HEK293 (cell line): ENCODE results near the gene CCDC14.
A peak's percentile ranks its signal among the peaks of the same experiment; 100 is the strongest.
"Not testable (repeated sequence)": the region's sequence is repeated elsewhere in the genome, so short reads cannot be mapped to it uniquely, and the experiment has no call there.

ENCODE experiments used
- CTCF ChIA-PET: fragments of 350-600 bp; formaldehyde crosslinking; extraction: SDS; loops from one replicate; lab custom pipeline; 2021; ENCODE audit warnings: antibody characterized with exemption; lab: Yijun Ruan, JAX
- POLR2A ChIA-PET: fragments of 300-600 bp; formaldehyde crosslinking; extraction: SDS; loops from one replicate; lab custom pipeline; 2020; ENCODE audit warnings: antibody characterized with exemption, inconsistent platforms; lab: Yijun Ruan, JAX
- H3K27ac ChIP-seq: fragments of 200-500 bp; sonication (Bioruptor generic); 2 replicates; pipeline ENCODE4 v1.5.1; 2014; ENCODE audit warnings: low read depth, low read length, control low read depth, inconsistent platforms; ENCODE audit errors: extremely low read depth
- H3K36me3 ChIP-seq, 2 experiments: fragments of 200-500 bp in 1 of 2; sonication (Bioruptor generic) in 1 of 2; 1 replicate in 1 of 2; 2 replicates in 1 of 2; pipeline ENCODE4 v1.5.1; 2014 to 2017; ENCODE audit warnings: inconsistent platforms in 2 of 2, low read length in 2 of 2; ENCODE audit not compliant: control insufficient read depth in 2 of 2, insufficient read depth in 1 of 2
- H3K4me1 ChIP-seq: fragments of 200-500 bp; sonication (Bioruptor generic); 2 replicates; pipeline ENCODE4 v1.5.1; 2014; ENCODE audit warnings: mild to moderate bottlenecking, low read length, inconsistent platforms; ENCODE audit not compliant: control insufficient read depth, insufficient read depth
- H3K4me3 ChIP-seq: 2 replicates; pipeline ENCODE4 v1.5.1; 2011; ENCODE audit warnings: low read depth, mild to moderate bottlenecking, control low read depth, low read length, moderate library complexity
- H3K9me3 ChIP-seq: fragments of 200-500 bp; sonication (Bioruptor generic); 2 replicates; pipeline ENCODE4 v1.5.1; 2014; ENCODE audit warnings: low read depth, low read length, inconsistent platforms; ENCODE audit not compliant: control insufficient read depth, insufficient read depth
- KLF1 ChIP-seq: fragments of 450-650 bp; formaldehyde crosslinking; IDR thresholded peaks from 2 replicates; pipeline ENCODE4 v1.5.1; 2016; ENCODE audit warnings: missing biosample characterization, missing genetic modification characterization
- KLF16 ChIP-seq: fragments of 450-650 bp; formaldehyde crosslinking; IDR thresholded peaks from 2 replicates; pipeline ENCODE4 v1.5.1; 2017; ENCODE audit warnings: missing biosample characterization, missing genetic modification characterization
- MYNN ChIP-seq: fragments of 450-650 bp; formaldehyde crosslinking; IDR thresholded peaks from 2 replicates; pipeline ENCODE4 v1.5.1; 2016; ENCODE audit warnings: missing biosample characterization, missing genetic modification characterization, borderline replicate concordance
- OSR2 ChIP-seq: fragments of 450-650 bp; formaldehyde crosslinking; IDR thresholded peaks from 2 replicates; pipeline ENCODE4 v1.5.1; 2016; ENCODE audit warnings: missing biosample characterization, missing genetic modification characterization
- SCRT1 ChIP-seq: fragments of 450-650 bp; formaldehyde crosslinking; IDR thresholded peaks from 2 replicates; pipeline ENCODE4 v1.5.1; 2016; ENCODE audit warnings: missing biosample characterization, missing genetic modification characterization, borderline replicate concordance
- SP2 ChIP-seq: fragments of 450-650 bp; formaldehyde crosslinking; IDR thresholded peaks from 2 replicates; pipeline ENCODE4 v1.5.1; 2016; ENCODE audit warnings: missing biosample characterization, missing genetic modification characterization
- SP7 ChIP-seq: fragments of 450-650 bp; formaldehyde crosslinking; IDR thresholded peaks from 2 replicates; pipeline ENCODE4 v1.5.1; 2016; ENCODE audit warnings: missing biosample characterization, missing genetic modification characterization
- ZBTB1 ChIP-seq: fragments of 450-650 bp; formaldehyde crosslinking; IDR thresholded peaks from 2 replicates; pipeline ENCODE4 v1.5.1; 2016; ENCODE audit warnings: missing biosample characterization, missing genetic modification characterization
- ZBTB17 ChIP-seq: fragments of 450-650 bp; formaldehyde crosslinking; IDR thresholded peaks from 2 replicates; pipeline ENCODE4 v1.5.1; 2016; ENCODE audit warnings: missing biosample characterization, missing genetic modification characterization
- ZBTB49 ChIP-seq: fragments of 450-650 bp; formaldehyde crosslinking; IDR thresholded peaks from 2 replicates; pipeline ENCODE4 v1.5.1; 2016; ENCODE audit warnings: missing biosample characterization, missing genetic modification characterization, low read depth
- ZEB2 ChIP-seq: fragments of 450-650 bp; formaldehyde crosslinking; IDR thresholded peaks from 2 replicates; pipeline ENCODE4 v1.5.1; 2016; ENCODE audit warnings: missing biosample characterization, missing genetic modification characterization
- ZNF121 ChIP-seq: fragments of 450-650 bp; formaldehyde crosslinking; IDR thresholded peaks from 2 replicates; pipeline ENCODE4 v1.5.1; 2016; ENCODE audit warnings: missing biosample characterization, missing genetic modification characterization
- ZNF169 ChIP-seq: fragments of 450-650 bp; formaldehyde crosslinking; IDR thresholded peaks from 2 replicates; pipeline ENCODE4 v1.5.1; 2016; ENCODE audit warnings: missing biosample characterization, missing genetic modification characterization
- ZNF248 ChIP-seq: fragments of 450-650 bp; formaldehyde crosslinking; IDR thresholded peaks from 2 replicates; pipeline ENCODE4 v1.5.1; 2017; ENCODE audit warnings: missing biosample characterization, missing genetic modification characterization
- ZNF354C ChIP-seq: fragments of 450-650 bp; formaldehyde crosslinking; IDR thresholded peaks from 2 replicates; pipeline ENCODE4 v1.5.1; 2016; ENCODE audit warnings: missing biosample characterization, missing genetic modification characterization, low read depth, borderline replicate concordance
- ZNF426 ChIP-seq: fragments of 450-650 bp; formaldehyde crosslinking; IDR thresholded peaks from 2 replicates; pipeline ENCODE4 v1.5.1; 2017; ENCODE audit warnings: missing biosample characterization, missing genetic modification characterization, mild to moderate bottlenecking, inconsistent platforms, moderate library complexity
- ZNF585B ChIP-seq: fragments of 450-650 bp; formaldehyde crosslinking; IDR thresholded peaks from 2 replicates; pipeline ENCODE4 v1.5.1; 2016; ENCODE audit warnings: missing biosample characterization, missing genetic modification characterization
- ZNF639 ChIP-seq: fragments of 450-650 bp; formaldehyde crosslinking; IDR thresholded peaks from 2 replicates; pipeline ENCODE4 v1.5.1; 2016; ENCODE audit warnings: missing biosample characterization, missing genetic modification characterization
- ZNF654 ChIP-seq: fragments of 450-650 bp; formaldehyde crosslinking; IDR thresholded peaks from 2 replicates; pipeline ENCODE4 v1.5.1; 2016; ENCODE audit warnings: low read depth, missing biosample characterization, missing genetic modification characterization
- ZNF776 ChIP-seq: fragments of 450-650 bp; formaldehyde crosslinking; IDR thresholded peaks from 2 replicates; pipeline ENCODE4 v1.5.0; 2017; ENCODE audit warnings: missing biosample characterization, missing genetic modification characterization, borderline replicate concordance
- ZSCAN30 ChIP-seq: fragments of 450-650 bp; IDR thresholded peaks from 2 replicates; pipeline ENCODE4 v1.5.1; 2018; ENCODE audit warnings: missing biosample characterization, mild to moderate bottlenecking, missing genetic modification characterization, moderate library complexity

CCDC14 gene

GRCh38 chr3:123984957-123985356 is 23.9 kb upstream of the CCDC14 start:
- H3K36me3 ChIP-seq: no peaks in the 10 kb centered on the region
- ChIA-PET POLR2A (no interaction called here), CTCF (no interaction called here)
- no peaks in the 10 kb centered on the region for H3K4me1 ChIP-seq
- no peaks in the 10 kb centered on the region for H3K9me3 ChIP-seq
- TF ChIP-seq ZNF426: no peak
- no peak overlapping the region for H3K27ac ChIP-seq
- H3K4me3 ChIP-seq: no peak overlapping the region

GRCh38 chr3:123984350-123984749 is 23.3 kb upstream of the CCDC14 start:
- no peak for TF ChIP-seq ZNF248
- no peak for TF ChIP-seq KLF16 (tag by site-specific recombination)
- no peak for TF ChIP-seq ZNF121 (tag by site-specific recombination)
- TF ChIP-seq ZNF354C (tag by site-specific recombination): no peak
- TF ChIP-seq SP7: no peak
- TF ChIP-seq ZNF585B (tag by site-specific recombination): no peak
- no peak for TF ChIP-seq ZBTB49 (tag by site-specific recombination)
- no peak for TF ChIP-seq ZEB2
- no peak for TF ChIP-seq SCRT1
- no peak for TF ChIP-seq OSR2 (tag by site-specific recombination)
- TF ChIP-seq SP2 (tag by site-specific recombination): no peak
- TF ChIP-seq ZNF169 (tag by site-specific recombination): no peak
- no peak for TF ChIP-seq ZBTB17
- TF ChIP-seq MYNN (tag by site-specific recombination): no peak
- no peak for TF ChIP-seq ZSCAN30
- TF ChIP-seq ZNF639 (tag by site-specific recombination): no peak
- TF ChIP-seq ZNF654 (tag by site-specific recombination): no peak
- no peak for TF ChIP-seq ZNF776 (tag by site-specific recombination)
- TF ChIP-seq ZBTB1 (tag by site-specific recombination): no peak
- POLR2A ChIA-PET: no interaction called here
- Histone ChIP-seq H3K4me1 (no peaks in the 10 kb centered on the region), H3K4me3 (no peak overlapping the region), H3K9me3 (no peaks in the 10 kb centered on the region), H3K27ac (no peak overlapping the region), H3K36me3 (no peaks in the 10 kb centered on the region)
- CTCF ChIA-PET: no interaction called here

GRCh38 chr3:123981317-123981716 is 20.3 kb upstream of the CCDC14 start:
- CTCF ChIA-PET: interaction anchor here (0.6 to 3.7 kb wide), 2 partner anchors 8 to 1650 kb away, joined by 4 to 14 read pairs; no protein-coding TSS in a partner anchor
- H3K36me3 ChIP-seq, H3K4me1 ChIP-seq, H3K4me3 ChIP-seq, H3K27ac ChIP-seq, H3K9me3 ChIP-seq, POLR2A ChIA-PET: not testable (repeated sequence)
- TF ChIP-seq KLF1 (tag by site-specific recombination): peak; percentile 25; the same call in 1 of the 2 replicates
